T-helper 1 cell treated with Interleukin-12 subunit alpha and Interleukin-12 subunit beta and Interleukin-4 antibody, amounts not matched to agents 30 μg/mL and 1 μg/mL, for 36 hours (primary cell): ENCODE results near the gene CORO2B.

Experiments
- H3K27ac Mint-ChIP-seq: one replicate; pipeline ENCODE4 v1.8.0; 2021; ENCODE audit warnings: mild to moderate bottlenecking, mixed read lengths
- H3K27me3 Mint-ChIP-seq: one replicate; pipeline ENCODE4 v1.8.0; 2021; ENCODE audit warnings: low read depth, mixed read lengths
- H3K36me3 Mint-ChIP-seq: one replicate; pipeline ENCODE4 v1.8.0; 2021; ENCODE audit warnings: low read depth, mixed read lengths
- H3K4me1 Mint-ChIP-seq: one replicate; pipeline ENCODE4 v1.8.0; 2021; ENCODE audit warnings: low read depth, mixed read lengths
- H3K4me3 Mint-ChIP-seq: one replicate; pipeline ENCODE4 v1.8.0; 2021; ENCODE audit warnings: mild to moderate bottlenecking, moderate library complexity, mixed read lengths
- H3K9me3 Mint-ChIP-seq: one replicate; pipeline ENCODE4 v1.8.0; 2021; ENCODE audit warnings: mixed read lengths

The CORO2B gene

DNA sequence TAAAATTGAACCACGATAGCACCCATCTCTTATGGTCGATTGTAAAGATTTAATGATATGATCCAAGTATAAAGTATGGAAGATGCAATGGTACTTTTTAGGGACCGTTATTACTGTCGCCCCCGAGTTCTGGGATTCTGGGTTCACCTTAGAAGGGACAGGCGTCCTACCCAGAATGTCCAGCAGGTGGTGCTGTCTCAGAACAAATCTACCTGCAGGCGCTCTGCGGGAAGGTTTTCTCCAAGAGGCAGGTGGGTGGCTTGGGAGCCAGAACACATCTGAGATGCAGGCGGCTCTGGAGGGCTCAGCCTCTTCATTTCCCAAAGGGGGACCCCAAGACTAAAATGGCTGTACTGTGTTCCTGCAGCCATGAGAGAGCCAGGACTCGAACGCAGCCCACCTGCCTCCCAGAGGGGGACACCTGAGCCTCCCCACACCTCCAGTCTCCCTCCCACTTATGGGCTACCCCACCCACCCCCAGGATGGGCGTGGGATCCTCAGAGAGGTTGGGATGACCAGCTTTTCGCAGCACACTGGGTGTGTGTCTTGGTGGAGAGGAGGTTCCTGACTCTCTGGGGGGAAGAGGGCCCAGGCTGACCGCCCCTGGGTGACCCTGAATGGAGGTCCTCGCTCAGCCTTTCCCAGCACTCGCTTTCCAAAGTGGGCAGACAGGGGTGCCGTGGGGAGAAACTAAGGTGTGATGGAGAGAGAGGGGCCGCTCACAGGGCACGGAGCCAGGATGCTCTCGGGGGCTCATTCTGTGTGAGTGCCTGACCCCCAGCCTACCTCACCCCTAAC is 28.1 kb upstream of the CORO2B start:
- Mint-ChIP-seq H3K9me3 (no peaks in the 10 kb centered on the region), H3K4me3 (no peak overlapping the region), H3K27me3 (peaks cover 37% of the 10 kb centered on the region), H3K36me3 (no peaks in the 10 kb centered on the region), H3K4me1 (peaks cover 3% of the 10 kb centered on the region), H3K27ac (no peak overlapping the region)

DNA sequence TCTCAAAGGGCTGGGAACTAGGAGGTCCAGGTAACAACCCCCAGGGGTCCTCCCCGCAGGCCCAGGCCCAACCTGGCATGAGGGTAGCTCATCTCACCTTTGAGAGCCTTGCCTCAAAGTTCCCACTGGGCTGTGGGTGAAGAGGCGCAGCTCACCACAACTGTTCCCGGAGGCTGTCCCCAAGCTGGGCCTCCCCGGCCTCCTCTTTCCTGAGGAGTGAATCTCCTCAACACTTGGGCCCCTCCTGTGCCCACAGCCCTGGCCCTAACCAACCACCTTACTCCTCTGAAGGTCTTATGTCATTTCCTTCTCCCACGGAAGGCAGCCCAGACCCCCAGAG is 27.5 kb upstream of the CORO2B start:
- Mint-ChIP-seq H3K27ac (no peak overlapping the region), H3K27me3 (peaks cover 40% of the 10 kb centered on the region), H3K4me3 (no peak overlapping the region), H3K9me3 (no peaks in the 10 kb centered on the region), H3K36me3 (no peaks in the 10 kb centered on the region), H3K4me1 (peaks cover 3% of the 10 kb centered on the region)

DNA sequence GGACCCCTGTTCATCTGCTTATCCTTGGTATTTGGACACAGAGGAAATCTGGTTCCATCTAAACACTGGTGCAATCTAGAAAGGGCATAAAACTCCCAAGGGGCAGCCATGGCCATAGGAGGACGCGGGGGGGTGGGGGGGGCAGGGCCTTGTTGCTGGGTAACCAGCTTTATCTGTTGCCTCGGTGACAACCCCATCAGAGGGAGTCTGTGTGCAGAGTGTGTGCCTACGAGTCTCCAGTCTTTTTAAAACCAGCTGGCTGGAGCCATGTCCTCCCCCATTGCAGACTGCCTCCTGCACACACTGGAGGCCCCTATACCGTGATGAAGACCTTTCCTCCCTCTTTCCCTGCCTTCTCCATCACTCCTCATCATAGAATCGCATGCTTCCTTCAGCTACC is 26.4 kb upstream of the CORO2B start:
- Mint-ChIP-seq H3K27me3 (peaks cover 38% of the 10 kb centered on the region), H3K27ac (no peak overlapping the region), H3K4me3 (no peak overlapping the region), H3K9me3 (no peaks in the 10 kb centered on the region), H3K4me1 (peaks cover 3% of the 10 kb centered on the region), H3K36me3 (no peaks in the 10 kb centered on the region)

DNA sequence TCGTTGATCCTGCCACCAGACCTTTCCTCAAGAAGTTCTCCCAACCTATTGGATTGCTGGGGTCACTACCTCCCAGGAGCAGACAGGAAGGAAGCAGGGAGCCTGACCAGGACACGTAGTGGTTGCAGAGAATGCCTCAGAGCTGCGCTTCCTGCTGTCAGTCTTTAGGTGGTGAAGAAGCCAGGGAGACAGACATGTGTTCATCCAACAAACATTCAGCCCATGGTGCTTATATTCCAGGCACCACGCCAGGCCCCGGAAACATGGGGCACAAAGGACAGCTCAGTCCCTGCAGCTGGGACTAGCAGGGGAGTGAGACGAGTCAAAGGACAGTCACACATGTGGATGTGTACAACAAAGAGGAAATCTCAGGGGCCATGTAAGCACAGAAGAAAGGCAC is 26.0 kb upstream of the CORO2B start:
- peaks cover 39% of the 10 kb centered on the region for H3K27me3 Mint-ChIP-seq
- H3K4me3 Mint-ChIP-seq = no peak overlapping the region
- H3K9me3 Mint-ChIP-seq = no peaks in the 10 kb centered on the region
- H3K27ac Mint-ChIP-seq = no peak overlapping the region
- peaks cover 3% of the 10 kb centered on the region for H3K4me1 Mint-ChIP-seq
- no peaks in the 10 kb centered on the region for H3K36me3 Mint-ChIP-seq

DNA sequence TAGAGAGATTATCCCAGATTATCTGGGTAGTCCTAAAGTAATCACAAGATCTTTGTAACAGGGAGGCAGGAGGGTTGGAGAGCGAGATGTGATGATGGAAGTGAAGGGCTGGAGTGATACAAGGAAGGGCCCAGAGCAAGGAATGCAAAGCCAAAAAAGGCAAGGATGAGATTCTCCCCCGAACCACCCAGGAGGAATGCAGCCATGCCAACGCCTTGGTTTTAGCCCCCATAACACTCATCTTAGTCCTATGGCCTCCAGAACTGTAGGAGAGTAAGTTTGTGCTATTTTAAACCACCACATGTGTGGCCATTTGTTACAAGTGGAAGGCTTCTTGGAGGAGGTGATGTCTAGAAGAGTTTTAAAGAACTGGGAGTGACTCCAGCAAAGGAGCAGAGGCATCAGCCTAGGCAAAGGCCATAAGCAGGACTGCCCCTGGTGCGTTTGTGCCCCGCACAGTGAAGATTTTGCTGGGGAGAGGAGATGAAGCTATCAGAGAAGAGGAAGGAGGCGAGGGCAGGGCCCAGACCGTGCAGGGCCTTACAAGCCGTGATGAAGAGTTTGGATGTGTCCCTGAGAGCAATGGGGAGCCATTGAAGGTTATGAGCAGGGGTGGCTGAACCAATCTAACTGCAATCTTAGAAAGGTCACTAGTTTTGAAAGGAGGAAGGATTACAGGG is 25.3 kb upstream of the CORO2B start:
- Mint-ChIP-seq H3K9me3 (no peaks in the 10 kb centered on the region), H3K4me3 (no peak overlapping the region), H3K4me1 (peaks cover 3% of the 10 kb centered on the region), H3K36me3 (no peaks in the 10 kb centered on the region), H3K27me3 (peaks cover 39% of the 10 kb centered on the region), H3K27ac (no peak overlapping the region)

DNA sequence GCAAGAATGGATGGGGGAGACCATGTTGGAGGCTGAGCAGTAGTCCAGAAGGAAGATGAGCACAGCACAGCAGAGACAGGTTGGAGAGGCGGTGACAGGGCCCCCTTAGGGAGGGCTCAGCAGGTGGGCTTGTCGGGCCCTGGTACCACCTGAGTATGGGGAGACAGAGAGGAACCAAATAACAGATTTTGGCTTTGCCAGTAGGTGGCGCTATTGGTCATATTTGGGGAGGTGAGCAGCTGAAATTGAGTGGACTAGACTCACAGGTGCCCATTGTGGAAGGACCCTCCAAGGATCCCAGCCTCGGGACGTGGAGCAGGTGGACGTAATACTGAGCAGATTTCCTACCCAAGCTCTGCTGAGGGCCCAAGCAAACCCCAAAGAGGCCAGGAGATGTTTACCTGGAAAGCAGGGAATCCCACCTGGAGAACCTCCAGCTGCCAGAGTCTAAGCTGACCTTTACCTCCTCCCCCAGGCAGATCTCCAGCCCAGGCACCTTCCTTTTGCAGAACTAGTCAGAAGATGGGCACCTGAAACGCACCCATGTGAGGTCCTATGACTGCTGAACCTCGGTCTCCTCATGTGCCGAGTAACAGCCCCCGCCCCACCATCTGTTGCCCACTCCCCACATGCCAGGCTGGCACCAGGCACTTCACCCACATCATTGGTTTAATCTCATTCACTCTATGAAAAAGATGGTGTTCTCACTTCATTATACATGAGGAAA is 24.6 kb upstream of the CORO2B start:
- H3K36me3 Mint-ChIP-seq = no peaks in the 10 kb centered on the region
- H3K27ac Mint-ChIP-seq = no peak overlapping the region
- no peaks in the 10 kb centered on the region for H3K9me3 Mint-ChIP-seq
- no peak overlapping the region for H3K4me3 Mint-ChIP-seq
- H3K27me3 Mint-ChIP-seq = peaks cover 41% of the 10 kb centered on the region
- peaks cover 9% of the 10 kb centered on the region for H3K4me1 Mint-ChIP-seq

DNA sequence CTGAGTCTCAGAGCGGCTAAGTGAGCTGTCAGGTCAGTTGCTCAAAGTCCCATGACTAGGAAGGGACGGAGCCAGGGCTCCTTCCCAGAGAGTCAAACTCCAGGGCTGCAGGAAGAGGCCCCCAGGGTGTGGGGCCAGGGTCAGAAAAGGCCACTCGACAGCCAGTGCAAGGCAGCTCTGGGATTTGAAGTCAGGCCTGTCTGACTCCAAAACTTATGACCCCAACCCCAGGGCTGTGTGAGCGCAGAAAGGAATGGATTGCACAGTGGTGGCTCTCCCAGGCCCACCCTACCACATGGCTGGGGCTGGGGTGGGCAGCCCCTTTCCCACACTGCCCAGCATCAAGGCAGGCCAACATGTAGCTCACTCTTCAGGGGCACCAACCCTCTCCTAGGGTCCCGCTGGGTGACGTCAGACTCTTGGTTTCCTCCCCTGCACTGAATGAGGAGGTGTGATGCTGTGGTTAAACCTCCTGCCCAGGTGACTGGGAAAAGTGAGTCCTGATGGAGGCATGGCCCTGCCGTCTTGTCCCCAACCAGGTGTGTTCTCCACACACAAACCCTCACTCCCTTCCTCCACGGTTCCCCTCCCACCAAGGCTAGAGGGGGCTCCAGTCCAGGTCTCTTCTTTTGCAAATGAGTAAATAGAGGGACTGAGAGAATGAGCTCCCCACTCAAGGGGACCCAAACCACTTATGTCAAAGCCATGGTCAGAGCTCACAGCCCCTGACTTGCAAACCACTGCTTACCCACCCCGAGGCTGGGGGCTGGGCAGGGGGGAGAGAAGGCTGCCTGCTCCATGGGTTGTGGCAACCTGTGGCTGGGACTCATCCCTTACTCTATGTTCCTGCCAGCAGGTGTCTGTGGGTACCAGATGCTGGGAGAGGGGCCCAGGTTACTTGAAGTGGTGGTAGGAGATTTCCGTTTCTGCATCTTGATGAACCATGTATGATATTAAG is 23.8 kb upstream of the CORO2B start:
- H3K27me3 Mint-ChIP-seq = peaks cover 45% of the 10 kb centered on the region
- no peaks in the 10 kb centered on the region for H3K36me3 Mint-ChIP-seq
- no peak overlapping the region for H3K4me3 Mint-ChIP-seq
- peaks cover 16% of the 10 kb centered on the region for H3K4me1 Mint-ChIP-seq
- no peaks in the 10 kb centered on the region for H3K9me3 Mint-ChIP-seq
- H3K27ac Mint-ChIP-seq = no peak overlapping the region

DNA sequence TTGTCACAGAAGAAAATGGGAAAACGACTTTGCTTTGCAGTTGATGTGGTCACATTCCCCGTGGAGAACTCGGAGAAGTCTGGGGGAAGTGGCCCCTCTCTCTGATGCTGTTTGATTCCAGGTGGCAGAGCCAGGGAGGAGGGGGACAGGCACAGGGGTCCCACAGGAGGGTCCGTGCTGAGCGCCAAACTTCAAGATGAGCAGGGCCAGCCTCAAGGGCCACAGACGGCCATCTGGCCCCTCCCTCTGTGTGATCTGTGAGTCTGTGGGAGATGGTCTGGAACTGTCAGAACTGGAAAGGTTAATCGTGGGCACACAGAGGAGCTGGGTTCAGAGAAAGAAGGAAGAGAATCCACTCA is 23.1 kb upstream of the CORO2B start:
- Mint-ChIP-seq H3K27ac (no peak overlapping the region), H3K36me3 (no peaks in the 10 kb centered on the region), H3K9me3 (no peaks in the 10 kb centered on the region), H3K4me3 (no peak overlapping the region), H3K27me3 (peaks cover 47% of the 10 kb centered on the region), H3K4me1 (peaks cover 16% of the 10 kb centered on the region)

DNA sequence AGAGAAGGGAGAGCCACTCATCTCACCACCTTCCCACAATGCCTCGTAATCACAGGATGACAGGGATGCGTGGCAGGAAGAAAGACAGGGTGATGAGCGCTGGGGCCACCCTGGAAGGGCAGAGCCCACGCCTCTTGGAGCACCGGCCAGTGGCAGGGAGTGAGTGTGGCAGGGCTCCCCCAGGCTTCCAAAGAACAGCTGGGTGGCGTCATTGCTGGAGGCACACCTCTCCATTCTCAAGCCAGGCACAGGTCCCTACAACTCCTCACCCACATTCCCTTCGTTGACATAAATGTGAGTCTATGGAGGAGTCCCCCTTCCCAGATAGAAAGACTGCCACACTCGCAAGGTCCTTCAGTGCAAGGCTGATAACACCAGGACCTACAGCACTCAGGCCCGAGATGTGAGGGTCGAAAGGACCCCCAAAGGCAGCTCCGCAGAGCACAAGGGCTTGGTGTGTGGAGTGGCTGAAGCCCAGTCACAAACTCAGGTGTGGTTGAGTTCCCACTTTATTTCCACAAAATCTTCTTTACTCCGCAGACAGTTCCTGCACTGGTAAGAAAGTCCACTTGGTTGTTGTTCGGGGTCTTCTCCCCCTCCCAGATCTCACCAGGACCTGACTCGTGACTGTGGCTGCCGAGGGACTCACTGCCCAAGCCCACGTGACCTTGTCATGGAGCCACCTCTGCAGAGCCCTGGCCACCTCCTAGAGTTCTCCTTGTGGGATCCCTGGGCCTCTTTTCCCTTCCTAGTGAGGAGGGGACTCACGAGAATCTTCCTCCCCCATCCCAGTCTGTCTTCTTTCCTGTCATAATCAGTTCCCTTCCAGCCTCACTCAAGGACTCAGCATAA is 22.4 kb upstream of the CORO2B start:
- Mint-ChIP-seq H3K27ac (no peak overlapping the region), H3K9me3 (no peaks in the 10 kb centered on the region), H3K4me3 (no peak overlapping the region), H3K36me3 (no peaks in the 10 kb centered on the region), H3K27me3 (peaks cover 49% of the 10 kb centered on the region), H3K4me1 (peaks cover 16% of the 10 kb centered on the region)

DNA sequence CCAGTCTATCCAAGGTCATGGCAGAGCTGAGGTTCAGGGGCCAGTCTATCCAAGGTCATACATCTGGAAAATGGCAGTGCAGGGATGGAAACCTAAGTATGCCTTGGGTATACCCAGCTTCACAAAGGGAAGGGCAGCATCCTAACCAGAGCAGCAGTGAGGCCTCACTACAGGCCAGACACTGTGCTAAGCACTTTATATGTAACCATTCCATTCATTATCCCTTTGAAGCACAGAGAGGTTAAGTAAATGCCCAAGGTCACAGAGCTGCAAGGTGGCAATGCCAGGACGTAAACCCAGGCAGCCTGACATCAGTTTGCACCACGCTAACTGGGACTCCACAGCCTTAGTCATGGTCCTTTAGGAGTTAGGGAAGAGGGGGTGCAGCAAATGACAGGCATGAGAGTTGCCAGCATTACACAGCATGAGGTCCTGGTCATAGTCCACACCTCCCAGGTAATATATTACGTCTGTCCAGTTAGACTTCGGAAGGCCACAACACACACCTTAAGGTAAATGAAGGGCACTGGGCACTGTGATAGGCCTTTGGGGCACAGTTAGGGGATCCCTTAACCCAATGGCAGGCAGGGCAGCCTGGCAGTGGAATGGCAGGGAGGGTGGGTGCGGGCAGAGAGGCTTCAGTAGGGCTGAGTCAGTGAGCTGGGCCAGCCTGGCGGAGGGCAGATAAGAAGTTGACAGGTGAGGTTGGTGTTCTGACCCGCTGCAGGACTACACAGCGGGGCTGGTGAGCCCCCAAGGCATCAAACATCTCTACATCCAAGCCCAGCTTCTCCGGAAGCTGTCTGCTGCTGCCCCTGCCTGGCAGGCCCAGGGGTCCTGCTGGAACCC is 21.1 kb upstream of the CORO2B start:
- Mint-ChIP-seq H3K27ac (no peak overlapping the region), H3K9me3 (no peaks in the 10 kb centered on the region), H3K4me1 (peaks cover 16% of the 10 kb centered on the region), H3K4me3 (peak overlapping the region; percentile 8), H3K27me3 (peaks cover 52% of the 10 kb centered on the region), H3K36me3 (no peaks in the 10 kb centered on the region)

DNA sequence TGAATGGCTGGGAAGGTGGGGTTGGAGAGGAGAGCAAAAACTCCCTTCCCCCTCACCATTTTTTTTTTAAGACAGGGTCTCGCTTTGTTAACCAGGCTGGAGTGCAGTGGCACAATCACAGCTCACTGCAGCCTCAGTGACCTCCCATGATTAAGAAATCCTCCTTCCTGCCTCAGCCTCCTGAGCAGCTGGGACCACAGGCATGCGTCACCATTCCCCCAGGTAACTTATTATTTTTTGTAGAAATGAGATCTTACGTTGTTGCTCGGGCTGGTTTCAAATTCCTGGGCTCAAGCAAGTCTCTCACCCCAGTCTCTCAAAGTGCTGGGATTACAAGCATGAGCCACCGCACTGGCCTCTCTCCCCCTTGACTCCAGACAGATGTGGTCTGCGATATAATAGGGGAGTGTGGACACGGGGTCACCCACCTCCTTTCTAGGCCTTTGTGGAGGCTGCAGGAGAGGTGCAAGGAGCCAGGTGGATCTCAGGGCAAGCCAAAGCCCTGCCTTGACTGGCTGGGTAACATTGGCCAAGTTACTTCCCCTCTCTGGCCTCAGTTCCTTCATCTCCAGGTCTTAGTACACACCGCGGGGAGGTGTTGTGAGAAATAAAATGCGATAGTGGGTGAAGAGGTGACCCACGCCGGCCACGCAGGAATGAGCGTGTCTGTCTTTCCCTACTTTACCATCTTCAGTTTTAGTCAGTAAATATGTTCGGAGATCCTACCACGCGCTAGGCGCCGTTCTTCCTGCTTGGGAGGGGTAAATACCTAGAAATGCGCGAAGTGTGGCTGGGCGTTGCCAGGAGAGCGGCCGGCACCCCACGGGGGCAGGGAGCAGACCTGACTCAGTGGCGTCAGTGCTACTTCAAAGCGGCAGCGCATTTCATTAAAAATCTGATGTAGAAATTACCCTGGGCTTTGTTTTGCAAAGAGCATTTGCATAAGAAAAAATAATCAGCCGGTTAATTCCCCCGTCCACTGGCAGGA is 20.2 kb upstream of the CORO2B start:
- Mint-ChIP-seq H3K27me3 (peaks cover 60% of the 10 kb centered on the region), H3K4me3 (peak overlapping the region; percentile 66), H3K4me1 (peaks cover 16% of the 10 kb centered on the region), H3K27ac (no peak overlapping the region), H3K9me3 (no peaks in the 10 kb centered on the region), H3K36me3 (no peaks in the 10 kb centered on the region)
